Esophagus (tissue), 2 donors: ENCODE measurements around the gene ADD3. TPM values are rescaled to one million over a fixed set of nuclear protein-coding genes. Genes with fewer than 3 reads are reported as not detected.

Source experiments
- H3K27ac ChIP-seq, 2 donors: one replicate each; pipeline ENCODE4 v1.5.1; 2013; ENCODE audit warnings: low read depth in 2 of 2, mild to moderate bottlenecking in 2 of 2, inconsistent platforms in 1 of 2, low read length in 1 of 2, moderate library complexity in 1 of 2
- H3K27me3 ChIP-seq, 2 donors: one replicate each; pipeline ENCODE4 v1.6.1; 2013; ENCODE audit warnings: low read length in 2 of 2, control low read depth in 1 of 2, mild to moderate bottlenecking in 1 of 2; ENCODE audit not compliant: insufficient read depth in 2 of 2, control insufficient read depth in 1 of 2
- H3K36me3 ChIP-seq, 2 donors: one replicate each; pipeline ENCODE4 v1.6.1; 2013; ENCODE audit warnings: low read length in 1 of 2; ENCODE audit not compliant: control insufficient read depth in 2 of 2, insufficient read depth in 2 of 2
- H3K4me1 ChIP-seq, 2 donors: one replicate each; pipeline ENCODE4 v1.6.1; 2013; ENCODE audit warnings: low read length in 1 of 2; ENCODE audit not compliant: control insufficient read depth in 2 of 2, insufficient read depth in 2 of 2
- H3K4me3 ChIP-seq, 2 donors: one replicate each; pipeline ENCODE4 v1.5.1; 2013; ENCODE audit warnings: low read length in 2 of 2, mild to moderate bottlenecking in 2 of 2, low read depth in 1 of 2, moderate library complexity in 1 of 2
- H3K9me3 ChIP-seq, 2 donors: one replicate each; pipeline ENCODE4 v1.6.1; 2013; ENCODE audit warnings: mild to moderate bottlenecking in 2 of 2, low read depth in 1 of 2, low read length in 1 of 2, moderate library complexity in 1 of 2; ENCODE audit not compliant: control insufficient read depth in 2 of 2, insufficient read depth in 1 of 2
- whole genome bisulfite sequencing, 2 donors: extraction: QIAGEN DNeasy Blood & Tissue Kit; methylation state at CpG; one replicate each; pipeline ENCODE4 v1.1.7; 2013; 5-methylcytosine and 5-hydroxymethylcytosine counted together
- polyA plus RNA-seq, 2 donors: library from polyadenylated mRNA; stranded (reverse); fragments of 200-250 nt; gene quantifications; one replicate each; pipeline ENCODE4 v1.2.3, GENCODE V29; 2013
- donor health status: healthy with polysubstance abuse.
- donor health status: Bipolar disorder and iron deficiency.

The ADD3 gene
- polyA plus RNA-seq, 2 donors, result 20.0 to 24.0 TPM

DNA sequence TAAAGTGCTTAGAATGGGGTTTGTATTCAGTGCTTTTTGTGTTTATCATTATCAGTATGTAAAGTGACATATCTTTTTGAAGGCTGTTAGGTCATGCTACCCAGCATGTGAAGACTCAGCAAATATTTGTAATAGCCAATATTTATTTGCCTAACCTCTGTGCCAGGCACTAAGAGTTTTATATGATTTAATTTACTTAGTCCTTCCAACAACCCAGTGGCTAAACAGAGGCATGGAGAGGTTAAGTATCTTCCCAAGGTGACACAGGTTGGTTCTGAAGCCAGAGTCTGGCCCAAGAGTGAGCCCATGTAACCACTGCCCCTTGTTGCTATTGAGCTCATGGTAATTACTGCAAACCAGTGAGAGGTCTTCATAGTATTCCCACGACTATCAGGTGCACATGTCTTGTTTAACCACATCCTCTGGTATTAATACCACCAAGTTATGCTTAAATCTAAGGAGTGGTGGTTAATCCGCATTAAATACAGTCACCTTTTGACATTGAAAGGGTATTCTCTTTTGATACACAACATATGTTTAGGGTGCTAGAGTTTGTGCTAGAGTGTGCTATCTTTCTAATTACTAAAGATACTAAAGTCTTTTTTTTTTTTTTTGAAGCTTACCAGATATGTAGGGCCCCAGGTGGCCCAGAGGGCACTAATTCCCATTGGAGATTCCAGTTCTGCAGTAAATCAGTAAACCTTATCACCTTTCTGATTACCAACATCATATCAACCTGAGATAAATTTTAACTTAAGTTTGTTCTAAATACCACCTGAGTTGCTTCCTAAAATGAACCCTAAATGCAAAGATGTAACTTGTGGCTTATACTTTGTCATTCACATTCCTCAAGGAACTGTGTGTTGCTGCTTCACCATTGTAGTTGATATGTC is 2.9 kb downstream of the ADD3 start:
- H3K27me3 ChIP-seq, result no peaks in the 10 kb centered on the region
- no peaks in the 10 kb centered on the region for H3K9me3 ChIP-seq
- H3K36me3 ChIP-seq, result no peaks in the 10 kb centered on the region
- no peak overlapping the region for H3K4me3 ChIP-seq
- H3K4me1 ChIP-seq, result no peaks in the 10 kb centered on the region
- no peak overlapping the region for H3K27ac ChIP-seq
- WGBS, 2 donors, result 38 to 56% methylated on average over 2 of the region's 2 CpGs

DNA sequence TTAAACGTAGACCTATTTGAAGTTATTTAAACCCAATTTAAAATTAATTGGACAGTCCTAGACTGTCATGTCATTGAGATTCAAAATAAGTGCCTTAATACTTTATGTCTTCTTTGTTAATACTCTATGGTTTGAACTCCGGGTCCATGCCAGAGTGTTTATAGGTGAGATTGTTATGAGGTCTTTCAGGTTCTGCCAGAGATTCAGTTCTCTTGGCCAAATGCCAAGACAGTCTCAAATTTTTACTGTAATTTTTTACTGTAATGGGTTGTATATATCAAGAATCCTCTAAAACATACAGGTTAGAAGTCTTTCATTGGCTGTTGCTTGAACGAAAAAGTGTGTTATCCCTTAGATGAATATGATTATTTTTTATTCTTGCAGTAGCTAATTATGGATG is 3.9 kb downstream of the ADD3 start:
- Histone ChIP-seq H3K4me3 (no peak overlapping the region), H3K9me3 (no peaks in the 10 kb centered on the region), H3K27me3 (no peaks in the 10 kb centered on the region), H3K36me3 (no peaks in the 10 kb centered on the region), H3K27ac (no peak overlapping the region), H3K4me1 (no peaks in the 10 kb centered on the region)
- WGBS, 2 donors, result 45 to 51% methylated on average over 3 of the region's 3 CpGs

DNA sequence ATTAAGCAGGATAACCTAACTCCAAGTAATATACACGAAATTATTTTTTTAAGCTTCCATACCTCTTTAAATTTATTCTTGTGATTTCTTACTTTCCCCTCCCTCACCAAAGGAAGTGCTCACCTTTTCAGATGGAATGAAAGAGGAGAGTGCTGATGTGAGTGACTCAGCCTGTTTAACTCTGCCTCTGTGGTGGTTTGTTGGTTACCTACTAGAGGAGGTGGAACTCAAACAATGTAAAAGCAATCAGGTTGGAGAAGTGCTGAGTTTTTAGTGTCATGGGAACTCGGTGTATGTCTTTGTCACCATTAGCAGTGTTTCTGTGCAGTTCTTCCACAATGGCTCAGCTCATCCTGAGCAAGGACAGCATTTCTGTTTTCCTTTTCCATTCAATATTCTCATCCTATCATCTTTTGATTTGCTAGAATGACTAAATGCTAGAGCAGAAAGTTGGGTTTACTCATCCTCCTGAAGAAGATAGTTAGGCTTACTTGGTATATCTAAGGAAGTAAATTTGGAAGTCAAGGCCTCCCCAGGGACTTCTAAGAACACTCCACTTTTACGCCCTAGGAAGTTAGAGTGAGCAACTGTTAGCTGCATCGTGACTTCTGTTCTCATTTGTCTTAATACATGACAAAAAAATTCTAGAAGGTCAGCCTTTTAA is 6.0 kb downstream of the ADD3 start:
- Histone ChIP-seq H3K4me3 (no peak overlapping the region), H3K36me3 (no peaks in the 10 kb centered on the region), H3K27ac (no peak overlapping the region), H3K27me3 (no peaks in the 10 kb centered on the region), H3K9me3 (no peaks in the 10 kb centered on the region), H3K4me1 (no peaks in the 10 kb centered on the region)
- 48 to 53% methylated on average over 4 of the region's 4 CpGs for whole genome bisulfite sequencing, 2 donors

DNA sequence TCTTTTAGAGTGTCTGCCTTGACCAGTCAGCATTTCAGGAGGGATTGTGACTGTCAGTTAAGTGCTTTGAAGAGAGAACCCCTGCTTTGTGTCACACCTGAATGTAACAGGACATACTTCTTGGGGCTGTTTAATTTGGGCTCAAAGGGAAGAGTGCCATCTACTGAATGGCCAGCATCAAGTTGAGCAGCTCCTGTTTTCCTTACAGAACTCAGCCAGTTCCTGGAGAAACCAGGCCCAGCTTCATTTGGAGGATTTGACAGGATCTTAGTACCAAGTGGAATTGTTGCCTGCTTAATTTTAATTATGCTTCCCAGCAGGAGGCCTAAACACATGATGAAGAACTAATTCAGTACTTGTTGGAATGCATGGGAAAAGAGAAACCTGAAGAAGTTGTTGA is 8.3 kb downstream of the ADD3 start:
- Histone ChIP-seq H3K4me1 (no peaks in the 10 kb centered on the region), H3K36me3 (no peaks in the 10 kb centered on the region), H3K4me3 (no peak overlapping the region), H3K27me3 (no peaks in the 10 kb centered on the region), H3K27ac (no peak overlapping the region), H3K9me3 (no peaks in the 10 kb centered on the region)

DNA sequence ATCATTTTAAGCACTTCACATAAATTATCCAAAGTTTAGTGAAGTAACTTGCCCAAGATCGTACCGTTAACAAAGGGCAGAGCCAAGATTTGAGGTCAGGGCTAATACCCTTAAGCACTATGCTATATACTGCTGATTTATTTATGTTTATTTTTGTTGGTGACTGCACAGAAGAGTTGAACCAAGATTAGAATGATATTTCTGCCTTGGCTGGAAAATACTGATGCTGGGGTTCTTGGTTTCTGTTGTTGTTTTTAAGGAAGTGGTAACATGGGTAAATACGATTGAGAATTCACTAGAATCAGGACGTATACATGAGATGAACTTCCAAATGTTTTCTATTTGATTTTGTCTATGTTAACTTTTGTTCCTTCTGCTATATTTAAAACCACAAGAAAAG is 9.3 kb downstream of the ADD3 start:
- no peaks in the 10 kb centered on the region for H3K4me1 ChIP-seq

DNA sequence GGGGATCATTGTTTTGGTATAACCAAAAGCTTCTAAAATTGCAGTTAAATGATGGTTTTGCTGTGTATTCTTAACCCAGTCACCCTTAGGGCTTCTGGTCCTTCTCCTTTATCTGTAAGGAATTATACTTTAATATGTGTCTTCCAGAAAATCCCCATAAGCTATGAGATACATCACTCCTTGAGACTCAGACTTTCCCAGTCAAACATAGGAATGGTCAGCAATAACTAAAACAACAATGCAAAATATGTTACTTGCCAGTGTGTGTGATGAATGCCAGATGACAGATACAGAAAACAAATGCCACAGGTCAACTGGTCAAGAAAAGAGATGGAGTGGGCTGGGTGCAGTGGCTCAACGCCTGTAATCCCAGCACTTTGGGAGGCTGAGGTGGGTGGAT is 10.1 kb downstream of the ADD3 start:
- no peak overlapping the region for H3K27ac ChIP-seq
- 85 to 89% methylated on average over 1 of the region's 1 CpG for WGBS, 2 donors
- no peaks in the 10 kb centered on the region for H3K4me1 ChIP-seq
- no peaks in the 10 kb centered on the region for H3K27me3 ChIP-seq
- H3K9me3 ChIP-seq, result no peaks in the 10 kb centered on the region
- H3K36me3 ChIP-seq, result no peaks in the 10 kb centered on the region
- no peak overlapping the region for H3K4me3 ChIP-seq

More for the DNA sequence above, 9.3 kb downstream of the ADD3 start:
- Histone ChIP-seq H3K27ac (no peak overlapping the region), H3K9me3 (no peaks in the 10 kb centered on the region), H3K4me3 (no peak overlapping the region), H3K36me3 (no peaks in the 10 kb centered on the region), H3K27me3 (no peaks in the 10 kb centered on the region)
- 49% methylated on average over 4 of the region's 4 CpGs for WGBS, 2 donors

DNA sequence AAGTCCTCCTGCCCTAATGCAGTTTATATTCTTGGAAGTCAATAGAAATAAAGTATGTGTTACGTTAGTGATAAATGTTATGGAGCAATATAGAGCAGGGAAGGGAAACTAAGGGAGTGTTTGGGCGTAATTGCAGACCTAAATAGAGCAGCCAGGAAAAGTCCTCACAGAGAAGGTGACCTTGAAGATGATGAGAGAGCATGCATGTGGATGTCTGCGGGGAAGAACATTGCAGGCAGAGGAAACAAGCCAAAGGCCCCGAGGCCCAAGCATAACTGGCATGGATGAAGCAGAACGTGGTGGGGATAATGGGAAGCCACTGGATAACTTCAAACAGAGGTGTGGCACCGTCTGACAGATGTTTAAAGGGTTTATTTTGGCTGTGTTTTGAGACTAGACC is 12.5 kb downstream of the ADD3 start:
- no peaks in the 10 kb centered on the region for H3K4me1 ChIP-seq
- 56 to 63% methylated on average over 6 of the region's 6 CpGs for WGBS, 2 donors
- H3K27me3 ChIP-seq, result no peaks in the 10 kb centered on the region
- H3K27ac ChIP-seq, result no peak overlapping the region
- H3K36me3 ChIP-seq, result no peaks in the 10 kb centered on the region
- H3K4me3 ChIP-seq, result no peak overlapping the region
- no peaks in the 10 kb centered on the region for H3K9me3 ChIP-seq

DNA sequence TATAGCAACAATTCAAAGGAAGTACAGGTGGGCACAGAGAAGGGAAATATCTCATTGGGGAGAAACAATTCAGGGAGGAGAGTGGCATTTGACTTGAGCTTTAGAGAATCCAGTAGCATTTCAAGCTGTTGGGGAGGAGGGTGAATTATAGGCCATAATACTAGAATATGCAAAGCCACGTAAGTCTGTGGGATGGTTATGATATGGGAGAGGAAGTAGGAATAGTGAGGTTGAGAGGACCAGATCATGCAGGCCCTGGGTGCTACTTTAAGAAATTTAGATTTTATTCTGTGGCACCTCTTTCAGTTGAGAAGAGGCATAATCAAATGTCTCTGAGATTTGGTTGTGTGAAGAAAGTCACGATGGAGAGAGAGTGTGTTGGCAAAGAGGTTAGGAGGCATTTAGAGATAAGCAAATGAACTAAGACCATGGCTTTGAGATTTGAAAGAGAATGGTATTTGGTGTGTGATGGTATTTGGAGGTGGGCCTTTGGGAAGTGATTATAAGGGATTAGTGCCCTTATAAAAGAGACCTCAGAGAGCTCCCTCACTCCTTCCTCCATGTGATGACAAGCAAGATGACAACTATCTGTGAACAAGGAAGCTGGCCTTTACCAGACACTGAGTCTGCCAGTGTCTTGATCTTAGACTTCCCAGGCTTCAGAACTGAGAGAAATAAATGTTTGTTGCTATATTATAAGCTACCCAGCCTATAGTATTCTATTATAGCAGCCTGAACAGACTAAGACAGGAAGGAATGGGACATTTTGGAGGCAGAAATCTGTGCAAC is 15.1 kb downstream of the ADD3 start:
- Histone ChIP-seq H3K9me3 (no peaks in the 10 kb centered on the region), H3K27ac (no peak overlapping the region), H3K27me3 (no peaks in the 10 kb centered on the region), H3K4me3 (no peak overlapping the region), H3K36me3 (no peaks in the 10 kb centered on the region), H3K4me1 (no peaks in the 10 kb centered on the region)
- WGBS, 2 donors, result 70 to 85% methylated on average over 2 of the region's 2 CpGs

DNA sequence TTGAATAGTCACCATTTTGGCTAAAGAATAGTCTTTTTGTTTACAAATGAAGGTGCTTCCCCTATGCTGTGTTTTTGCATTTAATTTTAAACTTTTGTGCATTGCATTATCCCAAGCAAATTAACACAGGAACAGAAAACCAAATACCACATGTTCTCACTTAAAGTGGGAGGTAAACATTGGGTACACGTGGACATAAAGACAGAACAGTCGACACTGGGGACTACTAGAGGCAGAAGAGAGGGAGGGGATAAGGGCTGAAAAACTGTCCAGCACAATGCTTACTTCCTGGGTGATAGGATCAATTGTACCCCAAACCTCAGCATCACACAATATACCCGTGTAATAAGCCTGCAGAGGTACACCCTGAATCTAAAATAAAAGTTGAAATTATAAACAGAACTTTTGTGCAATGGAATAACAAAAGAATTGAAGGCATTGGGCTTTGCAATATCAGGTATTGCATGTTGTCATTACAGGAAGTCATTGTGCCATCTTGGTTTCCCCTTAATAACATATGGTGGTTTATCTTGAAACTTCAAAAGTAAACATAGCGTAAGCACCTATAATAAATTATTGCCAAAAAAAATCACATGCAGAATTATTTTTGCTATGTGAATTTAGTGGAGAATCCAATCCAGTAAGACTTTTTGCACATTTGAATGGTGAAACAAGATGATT is 16.1 kb downstream of the ADD3 start:
- H3K27ac ChIP-seq, result no peak overlapping the region
- no peaks in the 10 kb centered on the region for H3K36me3 ChIP-seq
- H3K9me3 ChIP-seq, result no peaks in the 10 kb centered on the region
- no peak overlapping the region for H3K4me3 ChIP-seq
- H3K4me1 ChIP-seq, result no peaks in the 10 kb centered on the region
- WGBS, 2 donors, result 74 to 76% methylated on average over 4 of the region's 4 CpGs
- H3K27me3 ChIP-seq, result no peaks in the 10 kb centered on the region
